DMS 273 treated with DMSO at 0.1 percent for 48 hours (cell line): Measurements from ENCODE around the gene ADAMTS9.
"Not testable (repeated sequence)": the region's sequence is repeated elsewhere in the genome, so short reads cannot be mapped to it uniquely, and the experiment has no call there.

Source experiments
- DNase-seq: peaks from one replicate; lab custom pipeline; 2025; lab: John Stamatoyannopoulos, UW

The ADAMTS9 gene

DNA sequence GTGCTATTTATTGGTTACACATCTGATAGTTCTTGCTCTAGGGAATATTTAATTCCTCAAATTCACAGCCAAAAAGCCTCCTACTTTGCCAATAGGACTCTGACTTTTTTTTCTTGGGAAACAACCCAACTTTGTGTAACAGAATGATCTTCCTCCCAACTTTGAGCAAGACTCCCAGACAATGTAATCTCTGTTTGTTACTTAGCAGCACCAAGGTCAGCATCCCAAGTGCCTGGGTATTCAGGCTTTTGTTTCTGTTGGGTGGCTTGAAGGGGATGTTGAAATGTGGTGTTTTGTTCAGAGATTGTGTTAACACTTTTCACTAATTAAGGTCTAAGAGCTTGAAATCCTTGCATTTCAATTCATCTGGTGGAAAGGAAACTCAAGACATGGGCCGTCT lies 115.8 kb downstream of the ADAMTS9 start:
- DNase-seq = no peak

DNA sequence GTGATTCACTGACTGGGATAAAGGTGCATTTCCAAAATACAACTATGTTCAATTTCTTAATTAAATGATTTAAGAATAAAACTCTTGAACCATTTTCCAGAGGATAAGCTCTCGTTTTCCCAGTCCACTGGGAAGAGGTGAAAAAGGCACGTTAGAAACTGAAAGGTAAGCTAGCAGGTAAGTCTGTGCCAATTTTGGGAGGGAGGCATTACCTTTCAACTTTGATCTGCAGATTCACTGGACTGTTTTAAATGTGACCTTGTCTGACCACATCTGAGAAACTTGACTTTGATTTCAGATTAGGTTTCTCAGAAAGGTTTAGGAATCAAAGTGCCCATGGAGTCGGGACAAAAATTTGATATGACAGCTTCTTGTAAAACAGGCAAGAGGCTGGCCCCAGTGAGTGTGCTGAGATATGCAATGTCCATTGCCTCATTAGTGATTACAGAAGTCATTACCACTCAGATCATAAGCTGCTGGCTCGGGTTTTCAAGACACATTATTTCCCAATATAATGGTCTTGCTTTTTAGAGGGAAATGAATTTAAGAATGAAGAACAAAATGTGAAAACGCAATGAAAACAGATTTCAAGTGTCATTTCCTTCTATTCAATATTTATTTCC lies 118.8 kb downstream of the ADAMTS9 start:
- no peak for DNase-seq

DNA sequence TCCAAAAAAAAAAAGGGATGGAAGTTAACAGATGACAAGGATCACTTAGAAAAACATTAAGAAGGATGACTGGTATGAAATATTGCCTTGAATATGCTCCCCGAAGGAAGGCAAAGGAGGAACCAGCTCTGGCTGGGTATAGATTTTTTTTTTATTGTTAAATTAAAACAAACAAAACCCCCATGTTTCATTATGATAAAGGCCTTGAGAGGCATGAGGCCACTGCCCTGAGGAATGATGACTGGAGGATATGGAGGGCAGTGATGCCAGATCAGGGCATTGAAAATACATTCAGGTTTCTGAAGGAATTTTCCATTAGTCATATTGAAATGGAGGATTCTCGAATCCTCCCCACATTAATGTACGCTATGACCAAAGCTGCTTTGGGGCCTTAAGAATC lies 120.9 kb downstream of the ADAMTS9 start:
- no peak for DNase-seq

DNA sequence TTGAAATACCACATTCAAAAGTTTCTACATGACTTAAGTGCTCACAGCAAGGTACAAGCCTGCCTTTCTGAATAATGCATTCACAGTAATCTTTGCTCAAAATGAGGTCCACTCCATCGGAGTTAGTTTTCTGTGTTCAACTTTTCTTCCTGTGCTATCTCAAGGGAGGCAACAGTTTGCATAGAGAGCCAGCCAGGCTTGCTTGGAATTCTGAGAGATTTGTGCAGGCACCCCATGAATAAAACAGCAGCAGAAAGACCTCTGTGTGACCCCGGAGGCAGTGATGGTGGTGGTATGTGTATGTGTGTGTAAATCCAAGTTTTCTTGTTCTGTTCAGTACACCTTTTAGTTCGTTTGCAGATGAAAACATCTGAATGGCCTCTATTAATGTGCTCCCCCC lies 124.0 kb downstream of the ADAMTS9 start:
- DNase-seq = no peak

DNA sequence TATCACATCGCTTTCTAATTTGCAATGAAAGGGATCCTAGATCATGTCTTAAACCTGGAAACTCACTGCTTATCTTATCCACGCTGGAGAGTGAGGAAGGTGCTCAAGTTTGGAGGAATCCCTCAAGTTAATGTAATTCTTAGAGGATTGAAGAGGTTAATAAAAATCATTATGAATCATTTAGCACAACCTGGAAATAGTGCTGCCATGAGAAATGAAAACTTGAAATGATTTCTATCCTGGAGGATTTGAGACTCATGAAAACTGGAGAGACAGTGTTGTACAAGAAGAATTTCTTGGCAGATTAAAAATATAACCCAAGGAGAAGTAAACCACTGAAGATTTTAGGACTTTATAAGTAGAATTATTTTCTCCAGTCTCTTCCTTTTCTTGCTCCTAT lies 125.9 kb downstream of the ADAMTS9 start:
- DNase-seq = no peak

DNA sequence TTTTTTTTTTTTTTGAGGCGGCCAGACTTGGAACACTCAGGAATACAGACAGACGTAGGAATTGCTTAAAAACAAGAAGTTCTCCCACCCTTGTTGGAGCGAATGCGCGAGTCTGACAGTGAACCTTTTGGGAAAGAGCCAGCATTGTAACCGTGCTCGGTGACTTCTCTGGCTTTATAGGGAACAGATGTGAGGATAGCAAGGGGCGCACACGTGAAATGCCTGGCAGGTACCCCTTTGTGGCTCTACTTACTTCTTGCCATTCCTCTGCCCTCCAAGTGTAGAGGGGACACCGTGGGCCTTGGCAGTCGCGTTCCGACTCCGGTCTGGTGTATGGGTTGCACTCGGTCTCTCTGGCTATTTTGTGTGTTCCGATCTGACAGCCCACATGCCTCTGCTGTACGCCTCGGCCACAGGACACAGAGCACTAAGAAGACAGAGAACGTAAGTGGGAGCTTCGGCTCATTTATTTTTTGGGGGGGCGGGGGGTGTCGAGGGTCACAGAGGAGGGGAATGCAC lies 126.4 kb downstream of the ADAMTS9 start:
- no peak for DNase-seq

DNA sequence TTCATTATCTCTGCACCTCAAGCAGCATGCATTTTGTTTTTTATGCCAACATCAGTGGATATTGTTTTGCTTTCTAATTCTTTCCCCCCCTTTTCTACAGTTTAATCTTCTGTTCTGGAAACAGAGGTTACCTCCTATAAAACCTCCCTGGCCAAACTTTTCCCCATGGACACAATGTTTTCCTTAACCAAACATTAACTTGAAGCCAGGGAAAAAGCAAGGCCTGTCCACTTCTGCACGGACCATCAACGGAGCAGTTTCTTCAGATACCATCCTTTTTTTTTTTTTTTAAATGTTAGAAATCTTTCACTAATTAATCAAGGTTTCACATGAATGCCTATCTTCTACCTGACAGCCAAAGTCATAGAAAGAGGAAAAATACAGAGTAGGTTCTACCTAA lies 127.0 kb downstream of the ADAMTS9 start:
- DNase-seq = no peak

DNA sequence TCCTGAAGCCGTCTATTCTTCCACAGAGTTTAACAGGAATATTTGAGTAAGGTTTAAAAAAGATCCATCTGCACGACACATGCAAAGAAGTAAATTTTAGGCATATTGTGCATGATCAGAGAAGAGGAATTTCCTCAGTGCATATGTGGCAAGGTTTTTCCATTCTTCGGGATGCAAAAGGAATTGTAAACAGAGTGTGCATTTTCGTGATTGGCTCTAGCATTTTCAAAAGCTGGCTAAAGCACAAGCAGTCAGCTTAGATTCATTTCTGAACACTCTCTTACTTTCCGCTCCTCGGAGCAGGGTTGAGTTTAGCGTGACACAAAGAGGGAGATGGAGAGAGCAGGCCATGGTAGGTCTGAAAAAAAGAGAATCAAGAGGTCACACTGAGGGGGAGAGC lies 128.2 kb downstream of the ADAMTS9 start:
- DNase-seq = no peak

DNA sequence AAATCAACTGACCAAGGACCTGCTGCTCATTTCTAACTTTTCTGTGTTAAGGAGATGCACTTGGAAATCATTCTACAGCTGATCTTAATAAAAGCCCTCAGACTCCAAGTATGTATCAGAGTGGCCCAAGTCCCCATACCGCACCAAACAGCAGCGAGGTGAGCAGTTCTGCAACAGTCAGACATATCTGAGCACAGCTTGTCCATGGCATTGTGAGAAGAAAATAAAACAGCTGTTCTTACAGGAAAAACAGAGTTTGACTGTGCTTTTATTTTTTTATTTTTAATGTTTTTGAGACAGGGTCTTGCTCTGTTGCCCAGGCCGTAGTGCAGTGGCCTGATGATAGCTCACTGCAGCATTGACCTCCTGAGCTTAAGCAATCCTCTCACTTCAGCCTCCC lies 131.8 kb downstream of the ADAMTS9 start:
- no peak for DNase-seq

DNA sequence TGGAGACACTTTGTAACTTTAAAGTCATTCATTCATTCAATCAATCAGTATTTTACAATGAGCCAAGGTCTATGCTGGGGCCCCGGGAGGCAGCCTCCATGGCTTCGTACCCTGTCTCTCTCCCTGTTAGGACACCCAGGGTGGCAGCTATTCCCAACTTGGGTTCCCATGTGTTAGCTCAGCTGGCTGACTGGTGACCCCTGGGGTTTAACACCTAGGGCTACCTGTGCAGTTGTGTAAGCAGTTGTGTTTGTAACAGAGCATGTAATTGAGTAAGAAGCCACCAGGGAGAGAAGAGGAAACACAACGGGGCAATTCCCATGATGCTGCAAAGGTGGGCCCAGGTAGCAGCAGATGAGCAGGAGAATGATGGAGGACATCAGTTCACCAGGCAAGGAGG lies 132.4 kb downstream of the ADAMTS9 start:
- DNase-seq = no peak

DNA sequence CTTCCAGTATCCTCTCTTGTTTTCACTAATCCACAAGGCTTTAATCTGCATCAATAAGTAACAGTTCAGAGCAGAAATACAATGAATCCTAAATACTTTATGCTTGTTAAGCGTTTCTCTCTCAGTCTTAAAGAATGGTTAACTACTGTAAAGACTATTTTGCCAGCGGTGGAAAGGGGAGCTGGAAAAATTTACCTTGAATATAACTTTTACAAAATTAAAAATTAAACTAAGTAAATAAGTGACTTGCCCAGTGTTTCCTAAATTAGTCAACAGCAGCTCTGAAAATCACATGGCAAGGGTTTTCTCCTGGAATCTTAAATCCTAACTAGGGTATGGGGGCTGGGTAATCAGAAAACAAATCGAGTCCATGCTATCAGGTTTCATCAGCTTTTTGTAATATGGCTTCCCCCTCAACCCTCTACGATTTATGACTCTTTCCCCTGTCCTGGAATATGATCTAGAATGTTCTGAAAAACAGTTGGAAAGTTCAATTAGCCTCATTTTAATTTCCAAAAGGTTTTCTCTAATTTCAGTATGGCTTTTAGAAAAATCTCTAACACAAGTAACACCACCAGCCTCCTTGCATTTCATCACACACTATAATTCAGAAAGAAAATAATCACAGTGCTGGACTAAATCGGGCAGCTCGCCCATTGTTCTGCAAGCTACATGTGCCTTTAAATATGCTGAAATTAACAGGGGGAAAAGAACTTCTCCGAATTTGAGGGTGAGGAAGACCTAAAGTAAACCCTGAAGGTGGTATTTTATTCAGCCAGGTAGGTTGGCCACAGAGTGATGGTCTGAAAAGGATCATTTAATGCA lies 133.5 kb downstream of the ADAMTS9 start:
- DNase-seq = no peak

DNA sequence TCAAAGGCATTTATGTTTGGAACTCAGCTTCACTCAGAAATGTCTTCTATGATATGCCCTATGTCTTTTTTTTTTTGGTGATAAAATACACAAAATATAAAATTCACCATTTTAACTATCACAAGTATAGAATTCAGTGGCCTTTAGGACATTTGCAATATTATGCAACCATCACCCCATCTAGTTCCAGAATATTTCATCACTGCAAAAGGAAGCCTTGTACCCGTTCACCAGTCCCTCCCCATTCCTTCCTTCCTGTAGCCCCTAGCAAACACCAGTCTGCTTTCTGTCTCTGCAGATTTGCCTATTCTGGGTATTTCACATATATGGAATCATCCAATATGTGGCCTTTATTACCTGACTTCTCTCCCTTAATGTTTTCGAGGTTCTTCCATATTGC lies 134.8 kb downstream of the ADAMTS9 start:
- no peak for DNase-seq

DNA sequence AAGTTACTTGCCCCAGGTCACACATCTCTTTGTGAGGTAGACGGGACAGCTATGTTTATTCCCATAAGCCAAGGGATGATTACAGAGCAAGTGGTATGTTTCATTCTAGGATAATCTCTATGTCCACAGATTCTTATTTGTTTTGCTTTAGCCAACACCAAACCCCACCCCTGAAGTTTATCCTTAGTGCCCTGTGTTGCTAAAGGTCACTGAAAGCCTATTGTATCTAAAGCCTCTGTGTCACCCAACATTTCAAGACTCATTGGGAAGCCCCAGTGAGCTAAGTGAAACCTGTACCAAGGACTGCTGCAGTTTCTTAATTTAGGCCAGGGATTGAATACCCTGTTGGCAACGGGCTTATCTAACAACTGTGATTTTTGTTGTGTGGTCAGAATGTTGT lies 135.6 kb downstream of the ADAMTS9 start:
- DNase-seq = no peak

DNA sequence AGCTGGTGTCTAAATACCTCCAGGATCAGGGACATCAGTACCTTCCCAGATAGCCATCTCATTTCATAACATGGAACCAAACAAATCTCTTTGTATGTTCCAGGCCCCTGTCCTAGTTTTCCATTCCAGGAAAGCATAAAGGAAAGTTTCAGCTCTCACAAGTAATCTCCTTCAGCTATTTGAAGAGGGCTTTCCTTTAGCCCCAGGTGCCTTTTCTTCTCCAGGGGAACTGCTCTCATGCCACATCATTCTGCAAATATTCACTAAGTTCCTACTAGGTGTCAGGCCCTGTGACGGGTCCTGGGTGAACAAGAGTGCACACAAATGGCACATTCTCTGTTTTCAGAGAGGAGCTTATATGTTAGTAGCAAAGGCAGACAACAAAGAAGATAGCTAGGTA lies 136.1 kb downstream of the ADAMTS9 start:
- DNase-seq = no peak

DNA sequence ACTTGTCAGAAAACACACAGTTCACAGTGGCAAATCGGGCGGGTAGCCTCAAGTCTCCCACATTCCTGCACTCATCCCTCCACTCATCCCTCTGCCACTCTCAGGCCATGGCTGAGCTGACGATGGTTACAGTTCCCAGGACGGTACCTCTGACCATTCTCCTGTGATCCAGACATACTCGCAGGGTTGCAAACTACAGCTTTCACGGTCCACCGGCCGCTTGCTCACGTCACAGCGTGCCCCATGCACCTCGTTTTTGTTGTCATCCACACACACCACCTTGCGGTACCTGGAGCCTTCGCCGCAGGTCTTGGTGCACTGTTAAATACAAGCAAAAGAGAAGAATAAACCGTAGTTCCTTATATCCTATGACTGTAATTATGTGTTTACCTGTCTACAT lies 137.1 kb downstream of the ADAMTS9 start:
- no peak for DNase-seq

DNA sequence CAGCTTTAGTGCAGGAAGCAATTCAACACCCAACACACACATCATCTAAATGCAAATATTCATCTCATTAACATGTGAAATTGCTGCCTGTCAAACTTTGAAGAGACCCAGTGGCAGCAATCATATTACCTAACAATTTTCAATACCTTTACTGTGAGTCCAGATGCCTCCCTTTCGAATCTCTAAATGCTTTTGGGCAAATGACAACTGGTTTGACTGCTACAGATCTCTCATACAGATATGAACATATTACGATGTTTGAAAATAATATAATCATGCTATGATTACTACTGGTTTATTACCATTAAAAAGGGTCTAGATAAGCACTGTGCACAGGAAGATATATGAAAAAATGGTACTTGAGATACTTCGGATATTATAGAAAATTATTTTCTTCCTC lies 137.9 kb downstream of the ADAMTS9 start:
- DNase-seq = no peak

DNA sequence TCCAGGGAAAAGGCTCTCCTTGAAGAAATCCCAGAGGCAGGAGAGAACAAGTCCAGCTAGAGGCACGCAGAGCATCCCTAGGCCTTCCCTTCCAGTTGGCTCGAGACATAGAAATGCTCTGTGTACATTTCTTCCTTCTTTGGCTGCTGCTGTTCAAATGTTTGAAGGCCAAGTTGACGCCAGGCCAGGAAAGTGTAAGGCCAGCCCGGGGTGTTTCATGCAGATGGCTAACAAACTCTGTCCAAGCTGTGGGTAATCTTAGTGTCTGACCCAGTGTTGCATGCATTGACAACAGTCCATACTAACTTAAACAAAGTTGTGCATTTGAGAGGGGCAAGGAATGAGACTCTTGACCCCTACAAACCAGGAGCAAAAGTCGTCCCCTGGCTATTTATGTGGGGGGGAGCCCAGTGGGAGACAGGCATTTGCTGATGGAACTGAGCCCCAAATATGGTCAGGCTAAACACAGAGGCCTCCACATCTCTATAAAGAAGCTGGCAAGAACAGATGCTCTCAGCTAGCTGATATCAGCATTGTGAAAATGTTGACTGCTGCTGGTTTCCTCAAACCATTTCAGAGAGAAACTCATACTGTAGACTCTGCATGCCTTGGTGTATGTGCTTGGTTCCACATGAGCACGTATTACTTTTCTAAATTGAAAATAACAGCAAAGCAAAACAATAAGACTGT lies 139.5 kb downstream of the ADAMTS9 start:
- DNase-seq = no peak

DNA sequence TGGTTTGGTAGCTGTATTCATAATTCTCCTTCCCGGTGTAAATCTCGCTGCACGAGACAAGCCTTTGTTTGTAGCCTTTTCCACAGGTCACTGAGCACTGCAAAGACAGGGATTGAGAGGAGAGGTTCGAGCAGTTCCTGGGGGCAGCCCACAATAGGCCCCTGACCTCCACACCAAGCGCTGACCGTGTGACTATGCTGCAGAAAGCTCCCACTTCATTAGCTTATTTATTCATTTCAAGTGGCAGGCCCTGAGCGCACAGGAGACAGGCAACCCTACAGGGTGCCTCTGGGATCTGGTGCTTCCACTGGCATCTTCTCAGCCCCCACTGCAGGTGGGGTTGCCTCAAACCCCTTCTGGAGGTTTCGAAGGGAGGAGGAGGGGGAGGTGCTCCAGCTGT lies 140.9 kb downstream of the ADAMTS9 start:
- no peak for DNase-seq

DNA sequence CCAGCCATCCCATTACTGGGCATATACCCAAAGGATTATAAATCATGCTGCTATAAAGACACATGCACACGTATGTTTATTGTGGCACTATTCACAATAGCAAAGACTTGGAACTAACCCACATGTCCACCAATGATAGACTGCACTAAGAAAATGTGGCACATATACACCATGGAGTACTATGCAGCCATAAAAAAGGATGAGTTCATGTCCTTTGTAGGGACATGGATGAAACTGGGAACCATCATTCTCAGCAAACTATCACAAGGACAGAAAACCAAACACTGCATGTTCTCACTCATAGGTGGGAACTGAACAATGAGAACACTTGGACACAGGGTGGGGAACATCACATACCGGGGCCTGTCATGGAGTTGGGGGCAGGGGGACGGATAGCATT lies 142.6 kb downstream of the ADAMTS9 start:
- DNase-seq = not testable (repeated sequence)

DNA sequence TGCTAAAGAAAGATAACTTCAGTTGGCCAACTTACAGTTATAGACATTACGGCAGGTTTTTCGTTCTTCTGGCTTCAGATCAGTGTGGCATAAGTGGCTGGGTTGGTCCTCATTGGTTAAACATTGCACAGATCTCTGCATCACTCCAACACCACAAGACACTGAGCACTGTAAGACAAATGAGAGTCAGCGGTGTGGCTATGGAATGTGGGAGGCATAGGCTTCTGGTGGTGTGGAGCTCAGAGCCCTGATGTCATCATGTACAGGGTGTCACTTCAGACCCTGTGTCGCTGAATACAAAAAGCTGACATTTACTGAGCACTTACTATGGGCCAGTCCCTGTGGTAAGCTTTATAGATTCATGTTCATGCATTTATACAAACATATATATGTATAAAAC lies 146.0 kb downstream of the ADAMTS9 start:
- DNase-seq = no peak

DNA sequence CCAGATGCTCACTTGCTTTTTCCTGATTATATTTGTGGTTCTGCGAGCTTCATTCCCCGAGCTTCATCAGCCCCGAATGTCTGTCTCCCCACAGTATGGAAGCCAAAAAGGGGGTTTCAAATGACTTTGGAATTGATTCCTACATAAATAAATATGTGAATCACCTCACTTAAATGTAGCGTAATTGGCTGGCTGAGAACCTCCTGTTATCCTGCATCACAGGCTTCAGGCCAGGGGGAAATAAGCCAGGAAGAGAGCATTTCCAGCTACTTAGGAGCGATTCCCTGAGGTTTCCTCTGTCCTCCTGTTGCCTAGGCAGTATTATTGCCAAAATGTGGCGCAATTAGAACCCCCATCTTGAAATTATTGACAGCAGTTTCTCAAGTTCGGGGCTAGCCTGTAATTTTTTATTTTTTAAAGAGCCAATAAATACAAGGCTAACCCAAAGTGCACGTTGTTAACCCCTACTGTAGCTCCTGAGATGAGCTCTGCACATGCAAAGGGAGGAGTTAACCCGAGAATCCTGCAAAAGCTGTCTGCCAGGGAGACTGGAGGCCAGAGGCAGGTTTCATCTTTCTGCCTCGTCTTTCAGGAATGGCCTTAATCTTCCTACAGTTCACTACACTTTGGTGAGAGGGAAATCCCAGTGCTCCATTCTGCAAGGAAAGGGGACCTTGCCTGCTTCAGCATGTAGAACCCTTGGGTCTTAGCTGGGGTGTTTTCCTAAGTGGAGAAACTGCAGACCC lies 148.2 kb downstream of the ADAMTS9 start:
- DNase-seq = no peak

DNA sequence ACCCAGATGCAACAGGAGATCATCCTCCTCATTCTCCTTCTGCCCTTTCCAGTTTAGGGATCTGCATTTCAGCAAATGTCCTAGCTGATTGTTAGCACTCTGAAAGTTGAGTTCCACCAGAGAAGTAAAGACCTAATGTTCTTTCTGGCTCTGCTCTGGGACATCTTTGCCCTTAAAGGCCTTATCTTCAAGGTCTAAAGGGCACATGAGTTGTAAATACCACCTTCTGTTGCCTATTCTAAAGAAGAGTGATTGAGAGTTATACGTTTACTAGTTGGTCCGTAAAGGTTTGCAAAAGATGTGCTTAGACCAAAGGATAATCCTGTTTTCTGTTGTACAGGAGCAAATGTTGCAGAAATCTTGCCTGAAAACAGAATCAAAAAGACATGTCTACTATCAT lies 151.6 kb downstream of the ADAMTS9 start:
- DNase-seq = no peak
